Kidney epithelial cell (primary cell): ENCODE results near the gene ACCS. TPM values are rescaled to one million over a fixed set of nuclear protein-coding genes. Genes with fewer than 3 reads are reported as not detected.

ENCODE experiments used
- DNase-seq: peaks from one replicate; pipeline ENCODE4 v3.0.0-alpha.2; 2010; ENCODE audit warnings: low read depth
- H3K27me3 ChIP-seq: 2 replicates; pipeline ENCODE4 v1.6.0; 2011; ENCODE audit warnings: low read length; ENCODE audit not compliant: control insufficient read depth, insufficient read depth
- H3K36me3 ChIP-seq: 2 replicates; pipeline ENCODE4 v1.5.1; 2011; ENCODE audit warnings: low read length; ENCODE audit not compliant: control insufficient read depth, insufficient read depth
- H3K4me3 ChIP-seq: 2 replicates; pipeline ENCODE4 v1.5.1; 2011; ENCODE audit warnings: low read depth, mild to moderate bottlenecking, control low read depth, low read length
- CTCF ChIP-seq: IDR thresholded peaks from 2 replicates; pipeline ENCODE4 v1.5.1; 2011; ENCODE audit warnings: mild to moderate bottlenecking, moderate library complexity, low read length, control low read depth, inconsistent platforms; ENCODE audit not compliant: insufficient read depth, poor library complexity, severe bottlenecking
- total RNA-seq: library from RNA; depleted of rRNA; stranded (reverse); fragments of >200 nt; gene quantifications from 2 replicates; pipeline ENCODE4 v1.2.3, GENCODE V29; 2015

ACCS gene
- total RNA-seq, 1 donor from 2014 or later, result 14.3 TPM

- peaks cover 1% of the 10 kb centered on the region for H3K36me3 ChIP-seq
- H3K4me3 ChIP-seq, result no peak overlapping the region
- no peak for TF ChIP-seq CTCF
Observed at GRCh38 chr11:44116234-44116830, 50.3 kb downstream of the ACCS start.

GRCh38 chr11:44120169-44120568 lies 54.1 kb downstream of the ACCS start:
- no peak for DNase-seq
- H3K4me3 ChIP-seq, result no peak overlapping the region
- H3K27me3 ChIP-seq, result no peaks in the 10 kb centered on the region
- peak; percentile 34 for TF ChIP-seq CTCF
- H3K36me3 ChIP-seq, result peaks cover 1% of the 10 kb centered on the region

More at GRCh38 chr11:44116234-44116830, 50.3 kb downstream of the ACCS start:
- no peak for DNase-seq
- no peaks in the 10 kb centered on the region for H3K27me3 ChIP-seq

- Histone ChIP-seq H3K4me3 (no peak overlapping the region), H3K27me3 (no peaks in the 10 kb centered on the region), H3K36me3 (no peaks in the 10 kb centered on the region)
- DNase-seq, result no peak
- no peak for TF ChIP-seq CTCF
Observed at GRCh38 chr11:44125598-44125997, 59.5 kb downstream of the ACCS start.

- TF ChIP-seq CTCF, result no peak
- H3K4me3 ChIP-seq, result no peak overlapping the region
- no peak for DNase-seq
- H3K27me3 ChIP-seq, result no peaks in the 10 kb centered on the region
- no peaks in the 10 kb centered on the region for H3K36me3 ChIP-seq
Observed at GRCh38 chr11:44126304-44126703, 60.2 kb downstream of the ACCS start.

- DNase-seq, result no peak
- no peak for TF ChIP-seq CTCF
- H3K27me3 ChIP-seq, result no peaks in the 10 kb centered on the region
- no peak overlapping the region for H3K4me3 ChIP-seq
- H3K36me3 ChIP-seq, result no peaks in the 10 kb centered on the region
Observed at GRCh38 chr11:44127130-44127529, 61.1 kb downstream of the ACCS start.

GRCh38 chr11:44128729-44129128 lies 62.7 kb downstream of the ACCS start:
- no peaks in the 10 kb centered on the region for H3K36me3 ChIP-seq
- H3K27me3 ChIP-seq, result no peaks in the 10 kb centered on the region

More at GRCh38 chr11:44128729-44129128, 62.7 kb downstream of the ACCS start:
- no peak for DNase-seq
- H3K4me3 ChIP-seq, result no peak overlapping the region
- TF ChIP-seq CTCF, result no peak
